GM11168 (cell line): ENCODE data around the gene TMEM184A.

Source experiments
- in situ Hi-C: fragments of 300-500 bp; cut with MboI; formaldehyde crosslinking; loops from one replicate; pipeline ENCODE4 v1.12.0; 2022; ENCODE audit warnings: low sequenced_read_pairs; ENCODE audit not compliant: unreplicated experiment

TMEM184A gene

DNA sequence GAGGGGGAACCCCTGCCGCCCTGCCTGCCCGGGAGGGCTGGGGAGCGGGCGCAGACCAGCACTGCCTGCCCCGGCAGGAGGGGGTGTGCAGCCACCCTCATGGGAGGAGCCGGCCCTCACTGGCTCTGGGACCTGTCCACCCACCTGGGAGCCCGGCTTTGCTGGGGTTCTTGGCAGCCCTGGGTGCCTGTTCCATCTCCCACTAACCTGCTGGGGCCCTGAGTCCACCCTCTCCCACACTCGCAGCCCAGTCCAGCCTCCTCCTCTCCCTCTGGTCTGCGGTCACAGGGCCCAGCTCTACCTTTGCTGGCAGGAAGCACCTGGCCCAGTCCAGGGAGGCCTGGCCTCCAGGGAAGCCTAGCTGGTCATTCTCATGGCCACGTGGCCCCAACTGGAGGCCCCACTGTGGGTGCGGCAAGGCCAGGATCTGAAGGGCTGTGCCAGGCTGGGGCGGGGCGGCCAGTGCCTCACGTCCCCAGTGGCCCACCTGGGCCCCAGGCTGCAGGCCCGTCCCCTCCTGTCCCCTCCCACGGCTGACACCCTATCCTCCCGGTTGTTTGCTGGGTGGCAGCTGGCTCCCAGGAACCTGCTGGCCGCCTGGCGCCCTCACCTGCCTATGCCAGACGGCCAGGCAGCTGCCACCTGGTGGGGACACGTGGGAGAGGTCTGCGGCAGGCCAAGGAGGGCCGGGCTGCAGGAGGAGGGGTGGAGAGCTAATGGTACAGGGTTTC lies at the start of gene TMEM184A:
Gene TMEM184A (minus strand): TSS at position 393 of the 731 bp plus-strand sequence. CDS start 721 bp downstream, outside the sequence.
- in situ Hi-C loops: no loop called here

DNA sequence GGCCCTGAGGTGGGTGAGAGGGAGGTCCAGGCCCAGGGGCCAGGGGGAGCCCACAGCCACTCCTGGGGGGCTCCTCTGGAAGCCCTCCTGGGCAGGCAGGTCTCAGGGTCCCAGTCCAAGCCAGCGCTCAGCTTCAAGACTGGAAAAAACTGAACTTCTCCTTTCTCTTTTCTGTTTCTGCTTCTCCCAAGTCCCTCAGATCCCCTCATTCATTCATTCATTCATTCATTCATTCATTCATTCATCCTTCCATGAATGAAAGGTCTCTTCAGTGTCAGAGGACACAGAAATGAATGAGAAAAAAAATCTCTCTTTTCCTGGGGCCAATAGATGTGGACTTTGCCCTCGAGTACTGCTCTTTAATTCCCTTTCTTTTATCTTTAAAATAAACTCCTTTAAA lies 48.4 kb upstream of the TMEM184A start:
- in situ Hi-C loops: no loop called here

DNA sequence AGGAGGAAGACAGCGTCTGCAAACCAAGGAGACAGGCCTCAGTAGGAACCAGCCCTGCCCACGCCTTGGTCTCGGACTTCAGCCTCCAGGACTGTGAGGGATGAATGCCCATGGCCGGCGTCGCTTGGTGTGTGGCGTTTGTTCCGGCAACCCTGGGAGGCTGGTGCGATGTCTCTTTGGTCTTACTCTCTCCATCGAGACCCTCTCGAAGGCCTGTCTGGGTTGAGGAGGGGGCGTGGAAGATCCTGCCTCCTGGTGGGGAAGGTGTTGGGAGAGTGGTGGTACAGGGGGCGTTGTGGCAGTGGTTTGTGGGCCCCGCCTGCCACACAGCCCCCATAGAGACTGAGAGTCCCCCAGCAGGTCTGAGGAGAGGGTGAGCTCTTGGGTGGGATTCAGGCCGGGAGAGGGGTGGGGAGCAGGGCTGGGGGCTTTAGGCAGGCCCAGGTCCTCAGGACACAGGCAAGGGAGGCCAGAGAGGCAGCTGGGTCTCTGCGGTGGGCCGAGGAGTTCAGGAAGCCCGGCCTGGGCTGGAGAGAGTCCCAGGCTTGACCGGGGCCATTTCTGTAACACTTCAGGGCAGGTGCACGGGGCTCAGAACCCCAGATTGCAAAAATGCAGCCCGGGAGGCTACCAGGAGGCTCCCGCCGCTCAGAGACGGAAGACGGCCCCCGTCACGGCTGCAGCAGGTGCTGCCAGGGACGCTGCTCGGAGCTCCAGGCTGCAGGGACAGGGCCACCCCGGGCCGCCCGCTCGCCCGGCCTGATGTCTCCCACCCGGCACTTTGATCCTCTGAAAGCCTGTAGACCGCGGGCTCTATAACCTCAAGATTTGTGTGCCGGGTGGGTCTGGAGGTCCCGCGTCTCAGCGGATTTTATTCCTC lies 47.6 kb upstream of the TMEM184A start:
- in situ Hi-C loops: no loop called here

DNA sequence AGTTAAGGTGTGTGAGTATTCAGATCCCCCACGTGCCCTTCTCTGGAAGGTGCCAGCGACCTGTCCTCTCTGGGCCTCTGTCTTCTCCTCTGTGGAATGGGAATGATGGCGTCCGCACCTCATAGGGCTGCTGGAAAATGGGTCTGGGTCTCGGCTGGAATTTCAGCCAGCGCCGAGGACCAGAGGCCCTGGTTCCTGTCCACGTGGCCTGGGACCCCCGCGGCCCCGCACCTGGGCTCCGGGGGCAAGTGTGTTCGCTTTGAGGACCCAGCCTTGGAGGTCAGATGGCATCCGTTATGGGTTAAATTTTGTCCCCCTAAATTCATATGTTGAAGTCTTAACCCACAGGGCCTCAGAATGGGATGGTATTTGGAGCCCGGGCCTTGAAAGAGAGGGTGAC lies 46.4 kb upstream of the TMEM184A start:
- in situ Hi-C loops: no loop called here

DNA sequence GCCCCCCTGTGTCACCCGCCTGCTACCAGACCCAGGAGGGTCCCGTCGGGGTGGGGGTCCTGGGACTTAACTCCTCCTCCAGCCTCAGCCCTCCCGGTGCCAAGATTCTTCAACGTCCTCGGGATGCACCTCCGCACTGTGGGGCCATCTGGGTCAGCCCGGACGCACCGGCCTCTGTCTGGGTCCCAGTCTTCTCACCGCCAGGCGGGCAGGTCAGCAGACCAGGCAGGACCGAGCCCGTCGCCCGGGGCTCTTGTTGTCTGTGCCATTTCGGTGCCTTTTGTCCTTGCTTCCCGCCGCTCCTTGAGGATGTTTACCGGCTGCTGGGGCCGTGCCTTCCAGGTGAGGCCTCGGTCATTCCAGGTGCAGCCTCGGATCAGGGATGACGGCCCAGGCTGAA lies 46.0 kb upstream of the TMEM184A start:
- in situ Hi-C loops: no loop called here

DNA sequence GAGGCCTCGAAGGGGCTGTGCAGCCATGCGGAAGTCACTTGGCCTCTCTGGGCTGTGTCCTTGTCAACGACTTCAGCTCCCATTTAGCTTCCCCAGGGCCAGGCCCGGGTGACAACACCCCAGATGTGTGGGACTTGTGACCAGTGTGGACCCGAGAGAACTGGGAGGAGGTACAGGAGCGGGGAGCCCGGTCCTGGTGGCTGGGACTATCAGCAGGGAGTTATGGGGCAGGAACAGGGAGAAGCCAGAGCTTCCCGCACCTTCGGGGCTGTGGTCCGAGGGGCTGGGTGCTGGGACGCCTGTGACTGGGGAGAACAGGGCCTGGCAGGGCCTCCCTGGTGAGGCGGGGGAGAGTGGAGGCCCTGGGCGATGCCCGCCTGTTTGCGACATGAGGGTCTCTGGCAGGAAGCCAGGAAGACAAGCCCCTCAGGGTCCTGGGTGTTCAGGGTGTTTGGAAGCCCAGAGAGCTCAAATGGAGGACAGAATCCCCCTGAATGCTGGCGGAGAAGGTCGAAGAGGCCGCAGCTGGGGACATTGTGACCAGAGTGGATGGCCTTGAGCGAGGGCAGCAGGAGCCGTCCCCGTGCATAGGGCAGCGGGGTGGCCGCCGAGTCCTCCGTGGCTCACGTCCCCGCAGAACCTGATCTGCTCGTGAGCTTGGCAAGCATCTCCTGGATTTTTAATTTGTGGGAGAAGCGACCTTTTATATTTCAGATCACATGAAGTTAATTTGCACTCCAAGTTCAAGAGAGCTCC lies 43.8 kb upstream of the TMEM184A start:
- in situ Hi-C loops: no loop called here

DNA sequence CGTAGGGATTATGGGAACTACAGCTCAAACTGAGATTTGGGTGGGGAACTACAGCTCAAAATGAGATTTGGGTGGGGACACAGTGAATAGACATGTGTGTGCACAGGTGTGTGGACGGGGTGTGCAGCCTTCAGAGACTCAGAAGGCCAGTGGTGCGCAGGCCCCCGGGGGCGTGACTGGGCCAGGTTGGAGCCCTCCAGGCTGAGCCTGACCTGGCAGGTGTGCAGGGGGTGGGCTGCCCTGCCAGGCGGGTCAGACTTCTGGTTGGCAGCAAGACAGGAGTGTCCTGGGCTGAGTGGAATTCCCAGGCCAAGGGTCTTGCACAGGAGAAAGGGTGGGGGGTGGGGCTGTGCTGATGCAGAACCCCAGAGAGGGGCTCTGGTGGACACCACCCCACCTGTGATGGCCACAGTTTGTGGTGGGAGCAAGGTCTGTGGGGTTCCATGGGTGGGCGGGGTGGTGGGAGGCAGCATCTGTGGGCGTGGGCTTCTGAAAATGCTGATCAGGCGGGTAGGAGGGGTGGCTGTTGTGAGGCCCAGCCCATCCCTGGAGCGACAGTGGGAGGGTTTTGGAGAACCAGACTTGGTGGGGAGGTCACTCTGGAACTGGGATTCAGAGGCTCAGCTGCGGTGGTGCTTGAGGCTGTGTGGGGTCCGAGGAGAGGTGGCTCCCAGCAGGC lies 43.1 kb upstream of the TMEM184A start:
- in situ Hi-C loops: no loop called here

DNA sequence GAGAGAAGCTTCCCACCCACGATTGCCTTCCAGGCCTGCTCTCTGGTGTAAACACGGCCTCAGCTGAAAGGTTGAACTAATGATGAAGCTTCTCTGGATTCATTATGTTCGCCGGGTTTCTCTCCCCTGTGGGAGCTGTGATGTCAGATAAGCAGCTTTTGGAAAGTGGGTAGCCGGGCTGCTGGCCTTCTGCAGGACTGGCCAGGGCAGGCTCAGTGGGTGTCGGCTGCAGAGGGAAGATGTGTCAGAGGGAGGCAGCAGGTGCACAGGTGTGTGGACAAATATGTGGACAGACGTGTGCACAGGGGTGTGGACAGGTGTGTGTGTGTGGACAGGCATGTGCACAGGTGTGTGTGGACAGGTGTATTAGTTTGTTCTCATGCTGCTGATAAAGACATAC lies 42.3 kb upstream of the TMEM184A start:
- in situ Hi-C loops: no loop called here

DNA sequence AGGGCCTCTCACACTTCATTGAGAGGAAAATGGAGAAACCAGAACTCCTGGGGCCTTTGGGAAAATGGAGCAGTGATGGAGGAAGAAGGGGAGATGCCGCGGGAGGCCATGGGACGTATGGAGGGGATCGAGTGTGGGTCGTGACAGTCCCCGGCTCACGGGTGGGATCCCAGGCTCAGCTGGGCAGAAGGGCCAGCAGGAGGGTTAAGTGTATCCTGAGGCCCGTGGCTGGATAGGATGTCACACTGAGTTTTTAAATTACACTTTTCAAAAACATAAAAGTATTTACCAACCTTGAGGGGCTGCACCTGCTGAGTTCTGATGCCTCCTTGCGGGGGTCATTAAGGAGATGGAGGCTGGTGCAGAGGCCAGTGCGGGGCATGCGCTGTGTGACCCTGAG lies 41.8 kb upstream of the TMEM184A start:
- in situ Hi-C loops: no loop called here

DNA sequence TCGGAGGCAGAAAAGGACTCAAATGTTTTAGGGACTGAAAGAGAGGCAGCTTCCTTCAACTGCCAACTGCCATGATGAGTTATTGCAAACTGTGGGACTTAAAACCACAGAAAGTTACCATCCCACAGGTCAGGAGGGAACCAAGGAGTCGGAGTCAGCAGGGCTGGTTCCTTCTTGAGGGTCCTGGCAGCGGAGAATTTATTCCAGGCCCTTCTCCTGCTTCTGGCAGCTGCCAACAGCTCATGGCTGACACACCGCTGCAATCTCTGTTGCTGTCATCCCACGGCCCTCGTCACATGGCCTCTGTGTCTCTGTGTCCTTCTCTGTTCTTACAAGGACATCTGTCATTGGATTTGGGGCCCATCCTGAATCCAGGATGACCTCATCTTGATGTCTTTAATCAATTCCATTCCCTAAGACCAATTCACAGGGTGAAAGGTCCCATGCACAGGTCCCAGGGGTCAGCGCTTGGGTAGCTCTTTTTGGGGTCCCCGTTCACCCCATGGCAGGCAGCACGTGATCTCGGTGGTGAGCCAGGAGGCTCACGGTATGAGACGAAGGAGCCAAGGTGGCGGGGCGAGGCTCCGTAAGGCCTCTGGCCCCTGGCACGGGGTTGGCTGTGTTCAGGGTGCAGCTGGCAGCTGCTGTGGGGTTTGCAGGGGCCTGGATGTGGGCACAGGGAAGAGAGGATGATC lies 41.2 kb upstream of the TMEM184A start:
- in situ Hi-C loops: no loop called here

DNA sequence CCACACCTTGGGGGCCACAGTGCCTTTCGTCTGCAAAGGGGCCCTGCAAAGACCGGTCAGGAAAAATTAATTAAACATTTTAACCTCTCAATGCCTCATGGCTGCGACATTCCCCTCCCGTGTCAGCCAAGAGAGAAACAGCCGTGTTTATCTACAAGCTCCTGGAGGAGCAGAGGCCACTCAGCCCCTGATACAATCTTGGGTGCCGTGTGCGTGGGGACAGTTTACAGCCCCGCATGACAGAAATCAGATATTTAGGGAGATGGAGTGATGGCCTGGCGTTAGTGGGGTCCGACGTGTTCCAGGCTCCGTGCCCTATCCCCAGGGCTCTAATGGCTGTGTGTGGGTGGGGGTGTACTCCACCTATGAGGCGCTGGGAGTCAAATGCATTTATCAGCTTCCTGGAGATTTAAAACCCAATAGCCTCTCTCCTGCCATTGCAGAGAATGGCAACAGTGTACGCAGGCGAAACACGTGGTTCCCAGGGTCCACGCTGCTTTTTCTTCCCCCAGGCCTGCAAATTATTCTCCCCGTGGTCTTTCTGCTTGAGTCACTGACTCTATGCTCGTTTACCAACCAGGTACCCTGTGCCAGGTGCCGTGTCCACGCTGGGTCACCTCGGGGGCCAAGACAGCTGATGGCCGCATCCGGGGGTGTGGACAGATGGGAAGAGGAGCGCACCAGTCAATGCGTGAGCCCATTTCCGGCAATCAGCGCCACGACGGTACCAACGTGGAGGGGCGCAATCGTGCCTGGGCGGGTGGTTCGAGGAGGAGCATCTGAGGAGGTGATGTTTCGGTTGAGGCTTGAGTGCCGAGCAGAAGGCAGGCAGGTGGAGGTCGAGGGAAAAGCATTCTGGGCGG lies 40.4 kb upstream of the TMEM184A start:
- in situ Hi-C loops: no loop called here

DNA sequence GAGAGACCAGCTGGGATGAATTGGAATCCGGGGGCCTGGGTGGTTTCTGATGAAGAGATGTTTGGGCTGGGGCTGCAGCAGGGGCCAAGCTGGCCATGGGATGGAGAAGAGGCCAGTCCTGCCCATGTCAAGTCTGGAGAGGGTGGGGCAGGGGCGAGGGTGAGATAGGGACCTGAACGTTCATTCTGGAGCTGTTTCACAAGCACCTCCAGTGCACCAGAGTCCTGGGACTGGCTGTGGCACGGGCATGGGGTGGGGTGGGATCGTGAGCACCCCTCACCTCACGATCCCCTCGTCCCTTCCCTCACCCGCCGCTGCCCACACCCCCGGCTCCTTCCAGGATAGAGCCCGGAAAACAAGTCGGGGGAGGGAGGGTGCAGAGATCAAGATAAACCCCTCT lies 39.6 kb upstream of the TMEM184A start:
- in situ Hi-C loops: no loop called here

DNA sequence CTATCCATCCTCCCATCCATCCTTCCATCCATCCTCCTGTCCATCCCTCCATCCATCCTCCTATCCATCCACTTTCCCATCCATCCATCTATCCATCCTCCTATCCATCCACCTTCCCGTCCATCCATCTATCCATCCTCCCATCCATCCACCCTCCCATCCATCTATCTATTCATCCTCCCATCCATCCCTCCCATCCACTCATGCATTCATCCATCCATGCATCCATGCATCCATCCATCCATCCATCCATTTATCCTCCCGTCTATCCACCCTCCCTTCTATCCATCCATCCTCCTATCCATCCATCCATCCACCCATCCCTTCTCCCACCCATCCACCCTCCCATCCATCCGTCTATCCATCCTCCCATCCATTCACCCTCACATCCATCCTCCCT lies 39.0 kb upstream of the TMEM184A start:
- in situ Hi-C loops: no loop called here

DNA sequence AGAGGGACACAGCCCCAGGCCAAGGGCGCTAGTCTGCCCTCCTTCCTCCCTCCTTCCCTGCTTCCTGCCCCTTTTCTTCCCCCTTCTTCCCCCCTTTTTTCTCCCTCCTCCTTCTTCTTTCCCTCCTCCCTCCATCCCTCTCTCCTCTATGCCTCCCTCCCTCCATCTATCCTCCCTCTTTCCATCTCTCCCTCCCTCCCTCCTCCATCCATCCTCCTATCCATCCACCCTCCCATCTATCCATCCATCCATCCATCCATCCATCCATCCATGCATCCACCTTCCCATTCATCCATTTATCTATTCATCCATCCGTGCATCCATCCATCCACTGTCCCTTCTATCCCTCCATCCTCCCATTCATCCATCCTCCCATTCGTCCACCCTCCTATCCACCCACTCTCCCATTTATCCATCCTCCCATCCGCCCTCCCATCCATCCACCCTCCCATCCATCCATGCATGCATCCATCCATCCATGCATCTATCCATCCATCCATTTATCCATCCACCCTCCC lies 38.0 kb upstream of the TMEM184A start:
- in situ Hi-C loops: no loop called here

DNA sequence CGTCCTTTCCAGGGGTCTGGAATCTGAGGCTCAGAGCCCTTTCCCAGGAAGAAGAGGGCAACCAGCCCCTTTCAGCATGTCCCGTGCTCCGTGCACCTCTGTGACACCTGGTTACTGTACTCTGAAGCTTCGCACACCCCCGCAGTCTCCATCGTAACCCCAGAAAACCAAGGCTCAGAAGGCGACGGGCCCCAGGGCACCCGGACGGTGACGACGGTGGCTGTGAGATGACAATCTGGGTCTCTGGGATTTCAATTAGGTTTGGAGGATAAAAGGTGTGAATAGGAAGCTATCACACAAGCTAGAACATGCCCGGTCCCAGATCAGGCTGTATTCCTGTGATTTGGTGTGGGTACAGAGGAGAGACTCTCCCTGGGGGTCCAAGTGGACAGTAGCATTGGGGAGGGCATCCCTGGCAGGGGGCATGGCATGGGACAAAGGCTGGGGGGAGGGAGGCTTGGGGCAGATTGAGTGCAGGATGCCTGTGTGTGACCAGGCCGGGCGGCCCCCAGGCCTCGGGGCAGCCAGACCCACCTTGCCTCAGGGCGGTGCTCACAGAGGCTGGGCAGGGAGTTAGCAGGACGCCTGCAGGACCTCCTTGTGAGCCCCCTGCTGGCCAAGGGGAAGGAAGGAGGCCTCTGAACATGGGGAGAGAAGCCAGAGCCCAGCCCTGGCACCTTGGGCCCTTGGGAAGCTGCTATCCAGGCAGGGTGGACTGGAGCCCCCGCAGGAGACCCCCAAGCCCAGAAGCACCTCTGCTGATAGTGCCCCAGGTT lies 37.3 kb upstream of the TMEM184A start:
- in situ Hi-C loops: no loop called here

DNA sequence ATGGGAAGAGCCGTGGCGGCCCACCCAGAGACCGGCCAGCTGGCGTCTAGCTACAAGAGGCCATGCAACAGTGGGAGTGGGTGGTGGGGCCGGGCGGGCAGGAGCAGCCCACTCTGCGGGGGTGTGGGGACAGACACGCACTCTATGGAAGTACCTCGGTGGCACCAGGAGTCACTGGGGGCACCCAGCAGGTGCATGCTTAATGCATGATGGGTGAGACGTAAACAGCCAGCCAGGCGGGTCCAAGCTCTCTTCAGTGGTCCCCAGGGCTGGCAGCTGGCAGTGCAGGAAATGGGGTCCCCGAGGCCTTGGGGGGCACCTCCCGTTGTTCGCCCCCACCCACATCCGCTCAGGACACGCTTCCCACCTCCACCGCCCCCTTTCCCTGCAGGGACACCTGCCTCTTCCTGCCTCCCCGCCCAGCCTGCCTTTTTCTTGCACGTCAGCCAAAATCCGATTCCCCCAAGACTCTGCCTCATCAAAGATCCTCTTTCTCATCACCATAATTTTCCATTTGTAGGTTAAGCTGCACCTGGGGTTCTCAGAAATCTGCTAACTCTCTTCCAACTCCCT lies 36.4 kb upstream of the TMEM184A start:
- in situ Hi-C loops: no loop called here

DNA sequence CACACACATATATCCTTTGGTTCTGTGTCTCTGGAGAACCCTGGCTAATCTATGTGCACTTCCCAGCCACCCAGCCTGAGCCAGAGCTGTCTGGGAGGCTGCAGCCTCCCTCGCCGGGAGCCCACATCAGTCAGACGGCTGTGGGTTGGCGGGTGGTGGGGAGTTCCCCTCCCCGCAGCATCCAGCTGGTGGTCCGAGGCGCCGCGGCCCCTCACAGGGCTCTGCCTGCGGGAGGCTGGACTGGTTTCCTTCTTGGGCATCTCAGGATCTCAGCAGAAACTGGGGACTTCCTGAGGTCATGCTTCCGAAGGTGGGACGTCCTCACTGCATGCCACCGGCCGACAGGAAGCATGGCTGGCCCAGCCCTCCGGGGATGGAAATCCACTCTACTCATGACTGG lies 35.9 kb upstream of the TMEM184A start:
- in situ Hi-C loops: no loop called here

DNA sequence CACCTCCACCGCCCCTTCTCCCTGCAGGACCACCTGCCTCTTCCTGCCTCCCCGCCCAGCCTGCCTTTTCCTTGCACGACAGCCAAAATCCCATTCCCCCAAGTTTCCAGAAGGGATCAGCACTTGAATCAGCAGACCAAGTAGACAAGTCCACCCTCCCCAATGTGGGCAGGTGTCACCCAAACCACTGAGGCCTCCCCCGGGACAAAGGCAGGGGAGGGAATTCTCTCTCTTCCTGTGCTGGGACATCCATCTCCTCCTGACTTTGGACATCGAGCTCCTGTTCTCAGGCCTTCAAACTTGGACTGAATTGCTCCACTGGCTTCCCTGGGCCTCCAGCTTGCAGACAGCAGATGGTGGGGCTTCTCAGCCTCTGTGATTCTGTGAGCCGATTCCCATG lies 35.4 kb upstream of the TMEM184A start:
- in situ Hi-C loops: no loop called here
